Esophagus muscularis mucosa (tissue), 4 donors: ENCODE measurements around the gene GHR.

Experiments
- EP300 ChIP-seq: sonication (generic); formaldehyde crosslinking; IDR thresholded peaks from one replicate; pipeline ENCODE4 v1.6.1; 2017; ENCODE audit warnings: antibody characterized with exemption
- POLR2A ChIP-seq: fragments of 450-650 bp; IDR thresholded peaks from one replicate; pipeline ENCODE4 v1.6.1; 2017; ENCODE audit warnings: antibody characterized with exemption, moderate library complexity, mild to moderate bottlenecking, low read depth
- POLR2AphosphoS5 ChIP-seq, 2 donors: sonication (generic); formaldehyde crosslinking; IDR thresholded peaks; one replicate each; pipeline ENCODE4 v1.6.1; 2017; ENCODE audit warnings: antibody characterized with exemption in 2 of 2
- TF ChIP-seq, protein P1 (sequence below), 3 experiments: fragments of 200-600 bp in 2 of 3; fragments of 450-650 bp in 1 of 3; sonication (generic) in 2 of 3; IDR thresholded peaks; one replicate each; pipeline ENCODE4 v1.5.1; 2017 to 2019; ENCODE audit warnings: antibody characterized with exemption in 3 of 3, mild to moderate bottlenecking in 2 of 3, moderate library complexity in 1 of 3

DNA sequence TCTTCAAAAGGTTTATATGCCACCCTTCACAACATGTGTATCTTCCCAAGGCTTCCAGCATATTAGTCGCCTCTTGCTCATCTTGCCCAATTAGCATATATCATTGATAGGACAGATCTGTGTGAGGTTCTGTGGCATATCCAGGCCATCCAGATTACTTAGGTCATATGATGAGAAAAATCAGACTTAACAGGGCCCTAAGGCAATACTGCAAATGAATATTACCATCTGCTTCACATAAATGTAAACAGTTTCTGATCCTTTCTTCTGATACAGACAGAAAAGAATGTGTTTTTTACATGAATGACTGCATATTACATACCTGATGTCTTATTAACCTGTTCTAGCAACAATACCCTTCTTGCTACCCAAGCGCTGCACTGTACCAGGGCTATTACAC, 41.3 kb upstream of the GHR start:
- TF ChIP-seq, protein P1, sequence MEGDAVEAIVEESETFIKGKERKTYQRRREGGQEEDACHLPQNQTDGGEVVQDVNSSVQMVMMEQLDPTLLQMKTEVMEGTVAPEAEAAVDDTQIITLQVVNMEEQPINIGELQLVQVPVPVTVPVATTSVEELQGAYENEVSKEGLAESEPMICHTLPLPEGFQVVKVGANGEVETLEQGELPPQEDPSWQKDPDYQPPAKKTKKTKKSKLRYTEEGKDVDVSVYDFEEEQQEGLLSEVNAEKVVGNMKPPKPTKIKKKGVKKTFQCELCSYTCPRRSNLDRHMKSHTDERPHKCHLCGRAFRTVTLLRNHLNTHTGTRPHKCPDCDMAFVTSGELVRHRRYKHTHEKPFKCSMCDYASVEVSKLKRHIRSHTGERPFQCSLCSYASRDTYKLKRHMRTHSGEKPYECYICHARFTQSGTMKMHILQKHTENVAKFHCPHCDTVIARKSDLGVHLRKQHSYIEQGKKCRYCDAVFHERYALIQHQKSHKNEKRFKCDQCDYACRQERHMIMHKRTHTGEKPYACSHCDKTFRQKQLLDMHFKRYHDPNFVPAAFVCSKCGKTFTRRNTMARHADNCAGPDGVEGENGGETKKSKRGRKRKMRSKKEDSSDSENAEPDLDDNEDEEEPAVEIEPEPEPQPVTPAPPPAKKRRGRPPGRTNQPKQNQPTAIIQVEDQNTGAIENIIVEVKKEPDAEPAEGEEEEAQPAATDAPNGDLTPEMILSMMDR (IDR thresholded peaks at IDR 0.05), result no peak
- TF ChIP-seq POLR2A, result no peak
- TF ChIP-seq POLR2AphosphoS5 (IDR thresholded peaks at IDR 0.05), result no peak
- TF ChIP-seq EP300, result no peak
